ENCODE data around the gene MT1G.

MT1G gene

DNA sequence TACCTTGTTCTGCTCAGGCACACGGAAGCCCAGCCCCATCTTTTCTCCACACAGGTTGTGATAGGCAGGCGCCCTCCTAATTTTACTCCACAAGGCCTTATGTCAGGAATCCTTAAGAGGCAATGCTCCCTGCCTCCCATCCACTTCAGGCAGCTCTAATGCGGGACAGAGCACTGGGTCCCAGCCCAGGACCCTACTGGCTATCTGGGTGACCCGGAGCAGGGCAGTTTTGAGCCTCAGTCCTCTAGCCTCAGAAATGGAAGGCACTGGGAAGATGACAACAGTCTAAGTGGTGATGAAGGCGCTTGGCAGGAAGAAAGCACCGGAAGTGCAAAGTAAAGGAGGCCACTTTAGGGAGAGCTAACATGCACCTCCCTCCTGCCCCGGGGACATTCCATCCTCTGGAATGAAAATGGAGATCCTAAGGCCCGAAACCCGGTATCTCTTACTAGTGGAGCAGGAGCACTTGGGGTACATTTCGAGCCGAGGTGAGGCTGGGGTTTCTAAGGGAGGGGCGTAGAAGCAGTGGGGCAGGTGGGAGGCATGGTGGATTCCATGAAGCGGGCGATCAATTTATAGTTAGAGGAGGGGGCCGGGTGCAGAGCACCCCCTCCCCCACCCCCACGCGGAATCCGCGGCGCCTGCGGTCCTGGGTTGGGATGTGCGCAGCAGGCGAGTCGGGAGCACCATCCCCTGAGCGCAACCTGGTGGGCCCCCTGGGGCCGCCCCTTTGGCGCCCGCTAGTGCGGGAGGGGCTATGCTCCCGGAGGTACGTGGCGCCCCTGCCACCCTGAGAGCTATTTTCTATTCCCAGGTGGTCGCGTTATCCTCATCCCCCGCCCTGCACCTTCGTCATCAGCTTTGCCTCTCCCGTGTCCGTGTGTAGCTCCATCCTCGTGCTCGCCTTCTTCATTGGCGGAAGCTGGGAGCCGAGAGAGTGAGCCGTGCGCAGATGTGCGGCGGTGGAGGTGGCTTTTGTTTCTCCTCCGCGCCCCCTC is 5.2 kb downstream of the MT1G start:
- peak; percentile 28 for DNase-seq

DNA sequence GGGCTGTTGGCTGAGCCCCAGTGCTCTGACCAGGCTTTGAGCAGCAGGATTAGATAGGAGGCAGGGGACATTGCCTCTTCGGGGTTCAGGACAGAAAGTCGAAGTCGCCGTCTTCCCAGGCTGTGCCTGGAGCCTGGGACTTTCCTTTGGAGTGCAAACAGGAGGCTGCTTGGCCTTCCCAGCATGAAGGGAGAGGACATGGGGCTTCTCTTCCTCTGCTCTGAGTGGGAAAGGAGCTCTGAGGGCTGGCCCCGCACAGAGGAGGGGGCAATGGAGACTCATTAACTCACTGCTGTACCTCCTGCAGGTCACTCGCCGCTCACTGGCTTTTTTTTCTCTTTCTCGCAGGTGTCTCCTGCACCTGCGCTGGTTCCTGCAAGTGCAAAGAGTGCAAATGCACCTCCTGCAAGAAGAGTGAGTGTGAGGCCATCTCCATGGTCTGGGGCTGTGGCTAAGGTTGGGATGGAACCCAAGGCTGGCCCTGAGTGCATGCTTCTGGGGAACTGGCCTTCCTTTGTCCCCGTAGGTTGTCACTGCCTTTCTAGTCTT is 9.5 kb downstream of the MT1G start:
- DNase-seq, result no peak

- DNase-seq, result peak; percentile 72
Observed at GRCh38 chr16:56657555-56658326, 10.1 kb downstream of the MT1G start, which contains the start of gene MT1F. TSS of gene MT1F (plus strand) at chr16:56657959. CDS start at chr16:56658059, 100 bp downstream.

DNA sequence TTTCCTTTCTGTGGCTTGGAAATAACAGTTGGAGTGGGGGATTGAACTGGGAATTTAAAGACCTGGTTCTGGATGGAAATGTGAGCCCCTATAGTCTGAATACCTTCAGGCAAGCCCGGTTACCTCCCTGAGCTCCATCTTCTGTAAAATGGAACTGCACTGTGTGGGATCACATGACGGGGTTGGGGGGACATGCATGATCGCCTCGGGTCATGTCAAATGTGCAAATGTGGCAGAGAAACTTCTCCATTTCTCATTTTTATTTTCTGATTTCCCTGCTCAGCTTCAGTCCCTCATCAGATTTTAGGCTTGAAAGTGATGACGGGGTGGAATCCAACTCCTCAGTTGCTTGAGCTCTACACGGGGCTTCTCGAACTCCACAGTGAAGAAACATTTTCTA is 14.6 kb downstream of the MT1G start:
- DNase-seq, result no peak

GRCh38 chr16:56652600-56652999 is 15.3 kb downstream of the MT1G start:
- DNase-seq, result no peak

DNA sequence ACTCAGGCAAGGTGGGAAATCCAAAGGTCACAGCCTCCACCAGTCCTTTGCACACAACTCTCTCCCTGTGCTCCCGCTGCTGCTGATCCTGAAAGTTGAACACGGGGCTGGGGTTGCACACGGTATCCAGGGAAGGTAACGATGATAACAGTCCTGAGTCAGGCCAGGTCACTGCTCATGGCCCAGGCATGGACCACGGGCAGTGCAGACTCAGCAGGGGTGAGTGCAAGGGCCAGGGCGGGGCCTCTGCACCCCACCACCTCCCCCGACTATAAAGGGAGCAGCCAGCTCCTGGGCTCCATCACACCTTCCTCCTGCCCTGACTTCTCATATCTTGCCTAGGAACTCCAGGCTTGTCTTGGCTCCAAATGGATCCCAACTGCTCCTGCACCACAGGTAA is 16.3 kb downstream of the MT1G start, which contains the start of gene MT1B:
TSS of gene MT1B (plus strand) at position 301 of the 400 bp plus-strand sequence. CDS start at position 369, 68 bp downstream.
- DNase-seq, result no peak

- DNase-seq, result no peak
Observed at GRCh38 chr16:56649820-56650219, 18.0 kb downstream of the MT1G start.

GRCh38 chr16:56649271-56649670 is 18.6 kb downstream of the MT1G start:
- DNase-seq, result no peak

GRCh38 chr16:56647641-56648431 is 20.0 kb downstream of the MT1G start:
- no peak for DNase-seq

DNA sequence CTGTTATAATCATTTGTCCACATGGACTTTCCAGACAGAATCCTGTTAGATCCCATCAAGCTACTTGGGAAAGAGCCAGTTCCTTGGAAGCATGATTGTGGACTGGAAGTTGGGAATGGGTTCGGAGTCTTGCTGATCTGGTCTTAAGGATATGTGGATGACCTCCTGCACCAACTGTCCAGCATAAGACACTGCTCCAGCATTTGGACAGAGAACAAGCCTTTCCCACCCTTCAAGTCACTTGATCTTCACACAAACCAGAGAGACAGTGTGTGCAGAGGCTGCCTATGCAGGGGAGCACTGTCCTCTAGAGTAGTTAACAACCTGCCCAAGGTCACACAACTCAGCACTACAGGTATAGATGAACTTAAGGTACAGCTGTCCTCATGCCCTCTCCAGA is 22.0 kb downstream of the MT1G start:
- no peak for DNase-seq

DNA sequence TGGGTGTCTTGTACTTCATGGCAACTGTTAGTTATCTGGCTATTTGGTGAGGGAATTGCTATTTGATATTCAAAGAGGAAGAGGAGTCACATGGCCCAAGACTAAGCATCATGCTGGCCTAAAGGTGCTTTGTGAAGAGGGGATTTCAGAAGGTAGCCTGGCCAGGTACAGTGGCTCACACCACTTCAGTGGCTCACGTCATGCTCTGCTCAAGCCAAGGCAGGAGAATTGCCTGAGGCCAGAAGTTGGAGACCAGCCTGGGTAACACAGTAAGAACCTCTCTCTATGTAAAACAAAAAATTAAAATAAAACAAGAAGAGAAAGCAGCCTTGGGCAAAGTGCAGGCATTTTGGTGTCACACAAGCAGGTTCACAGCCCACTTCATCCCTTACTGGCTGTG is 22.6 kb downstream of the MT1G start:
- DNase-seq, result no peak

DNA sequence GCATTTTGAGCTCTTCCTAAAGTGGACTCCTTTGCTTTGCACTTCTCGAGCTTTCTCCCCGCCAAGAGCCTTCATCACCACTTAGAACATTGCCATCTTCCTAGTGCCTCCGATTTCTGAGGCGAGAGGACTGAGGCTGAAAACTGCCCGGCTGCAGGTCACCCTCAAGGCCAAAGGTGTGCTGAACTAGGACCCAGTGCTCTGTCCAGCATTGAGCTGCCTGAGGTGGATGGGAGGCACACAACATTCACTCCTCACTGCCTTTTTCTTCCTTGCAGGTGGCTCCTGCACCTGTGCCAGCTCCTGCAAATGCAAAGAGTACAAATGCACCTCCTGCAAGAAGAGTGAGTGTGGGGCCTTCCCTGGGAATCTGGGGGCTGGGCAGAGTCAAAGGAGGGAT is 24.0 kb downstream of the MT1G start:
- DNase-seq, result no peak

GRCh38 chr16:56643080-56643778 is 24.6 kb downstream of the MT1G start:
- peak; percentile 81 for DNase-seq

- no peak for DNase-seq
Observed at GRCh38 chr16:56641166-56641565, 26.7 kb downstream of the MT1G start.

DNA sequence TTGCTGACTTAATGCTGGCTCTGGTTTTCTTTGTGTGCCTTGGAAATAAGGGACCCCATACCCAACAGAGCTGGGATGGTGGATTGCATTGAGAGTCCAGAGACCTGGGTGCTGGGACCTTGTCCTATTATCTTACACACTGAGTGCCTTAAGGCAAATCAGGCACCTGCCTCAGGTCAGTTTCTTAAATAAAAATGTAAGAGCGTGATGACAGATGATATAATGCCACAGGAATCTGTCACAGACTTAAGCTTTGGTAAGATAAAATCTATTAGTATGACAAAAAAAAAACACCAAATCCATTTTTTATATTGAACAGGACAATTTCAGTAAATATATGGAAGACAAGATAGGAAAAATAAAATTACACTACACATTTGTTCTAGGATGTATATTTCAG is 27.8 kb downstream of the MT1G start:
- DNase-seq, result no peak

- no peak for DNase-seq
Observed at GRCh38 chr16:56639045-56639444, 28.8 kb downstream of the MT1G start.

GRCh38 chr16:56637814-56638750 is 29.8 kb downstream of the MT1G start, which contains the start of gene MT1A:
TSS of gene MT1A (plus strand) at chr16:56638666. CDS start at chr16:56638739, 73 bp downstream.
- DNase-seq, result no peak

GRCh38 chr16:56636616-56637413 is 31.1 kb downstream of the MT1G start:
- DNase-seq, result no peak

DNA sequence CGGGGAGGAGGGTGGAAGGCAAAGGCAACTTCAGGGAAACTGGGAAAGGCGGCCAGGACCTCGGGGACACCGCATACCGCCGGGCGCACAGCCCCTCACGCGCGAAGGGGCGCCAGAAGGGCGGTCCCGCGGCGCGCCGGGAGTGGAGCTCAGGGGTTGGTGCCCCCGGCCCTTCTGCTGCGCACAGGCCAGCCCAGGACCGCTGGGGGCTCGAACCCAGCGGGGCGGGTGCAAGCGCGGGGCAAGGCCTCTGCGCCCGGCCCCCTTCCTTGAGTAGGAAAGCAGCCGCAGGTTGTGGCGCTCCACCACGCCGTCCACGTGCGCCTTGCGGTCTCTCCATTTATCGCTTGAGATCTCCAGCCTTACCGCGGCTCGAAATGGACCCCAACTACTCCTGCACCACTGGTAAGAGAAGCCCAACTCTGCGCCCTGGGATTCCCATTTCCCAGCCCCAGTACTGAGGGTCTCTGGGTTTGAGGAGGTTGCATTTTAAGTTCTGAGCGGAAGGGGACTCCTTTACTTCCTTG is 32.4 kb downstream of the MT1G start:
- DNase-seq, result no peak

All from CD4-positive, alpha-beta T cell treated with Interleukin-21 for 1 hour (primary cell).